T-helper 2 cell treated with Interferon-gamma antibody and Interleukin-4, amounts not matched to agents 5 μg/mL and 100 μg/mL, for 36 hours (primary cell): ENCODE data around the gene KLHDC8A.

ENCODE experiments used
- DNase-seq: peaks from one replicate; pipeline ENCODE4 v3.0.0; 2021; ENCODE audit warnings: low spot score
- H3K27ac Mint-ChIP-seq: one replicate; pipeline ENCODE4 v1.8.0; 2021; ENCODE audit warnings: mild to moderate bottlenecking, mixed read lengths
- H3K27me3 Mint-ChIP-seq: one replicate; pipeline ENCODE4 v1.8.0; 2021; ENCODE audit warnings: low read depth, mixed read lengths
- H3K36me3 Mint-ChIP-seq: one replicate; pipeline ENCODE4 v1.8.0; 2021; ENCODE audit warnings: low read depth, mixed read lengths
- H3K4me1 Mint-ChIP-seq: one replicate; pipeline ENCODE4 v1.8.0; 2021; ENCODE audit warnings: low read depth, mixed read lengths
- H3K4me3 Mint-ChIP-seq: one replicate; pipeline ENCODE4 v1.8.0; 2022; ENCODE audit warnings: mild to moderate bottlenecking, moderate library complexity, mixed read lengths
- H3K9me3 Mint-ChIP-seq: one replicate; pipeline ENCODE4 v1.8.0; 2021; ENCODE audit warnings: mixed read lengths

The KLHDC8A gene

GRCh38 chr1:205359771-205360565 lies 3.2 kb upstream of the KLHDC8A start:
- Mint-ChIP-seq H3K27ac (no peak overlapping the region), H3K36me3 (no peaks in the 10 kb centered on the region), H3K4me3 (no peak overlapping the region), H3K4me1 (no peaks in the 10 kb centered on the region), H3K9me3 (no peaks in the 10 kb centered on the region), H3K27me3 (peaks cover 37% of the 10 kb centered on the region)
- no peak for DNase-seq

- no peak for DNase-seq
- H3K36me3 Mint-ChIP-seq: no peaks in the 10 kb centered on the region
- no peak overlapping the region for H3K4me3 Mint-ChIP-seq
- no peak overlapping the region for H3K27ac Mint-ChIP-seq
- H3K4me1 Mint-ChIP-seq: no peaks in the 10 kb centered on the region
- H3K9me3 Mint-ChIP-seq: no peaks in the 10 kb centered on the region
- H3K27me3 Mint-ChIP-seq: peaks cover 40% of the 10 kb centered on the region
Observed at GRCh38 chr1:205358579-205358978, 1.9 kb upstream of the KLHDC8A start.

- Mint-ChIP-seq H3K9me3 (no peaks in the 10 kb centered on the region), H3K27me3 (peaks cover 40% of the 10 kb centered on the region), H3K27ac (no peak overlapping the region), H3K4me1 (no peaks in the 10 kb centered on the region), H3K4me3 (no peak overlapping the region), H3K36me3 (no peaks in the 10 kb centered on the region)
- DNase-seq: no peak
Observed at GRCh38 chr1:205357567-205357966, 845 bp upstream of the KLHDC8A start.

- Mint-ChIP-seq H3K9me3 (no peaks in the 10 kb centered on the region), H3K27ac (no peak overlapping the region), H3K27me3 (peaks cover 30% of the 10 kb centered on the region), H3K4me1 (no peaks in the 10 kb centered on the region), H3K4me3 (no peak overlapping the region), H3K36me3 (no peaks in the 10 kb centered on the region)
- no peak for DNase-seq
Observed at GRCh38 chr1:205355075-205355453, 1.7 kb downstream of the KLHDC8A start.

GRCh38 chr1:205354259-205355074 lies 2.3 kb downstream of the KLHDC8A start:
- peak; percentile 27 for DNase-seq
- Mint-ChIP-seq H3K27ac (no peak overlapping the region), H3K4me3 (no peak overlapping the region), H3K27me3 (peaks cover 30% of the 10 kb centered on the region), H3K36me3 (no peaks in the 10 kb centered on the region), H3K9me3 (no peaks in the 10 kb centered on the region), H3K4me1 (no peaks in the 10 kb centered on the region)

GRCh38 chr1:205353612-205354011 lies 3.1 kb downstream of the KLHDC8A start:
- Mint-ChIP-seq H3K9me3 (no peaks in the 10 kb centered on the region), H3K4me3 (no peak overlapping the region), H3K36me3 (no peaks in the 10 kb centered on the region), H3K27me3 (peaks cover 32% of the 10 kb centered on the region), H3K27ac (no peak overlapping the region), H3K4me1 (no peaks in the 10 kb centered on the region)
- no peak for DNase-seq

GRCh38 chr1:205353191-205353590 lies 3.5 kb downstream of the KLHDC8A start:
- Mint-ChIP-seq H3K4me1 (no peaks in the 10 kb centered on the region), H3K27ac (no peak overlapping the region), H3K4me3 (no peak overlapping the region), H3K9me3 (no peaks in the 10 kb centered on the region), H3K36me3 (no peaks in the 10 kb centered on the region), H3K27me3 (peaks cover 30% of the 10 kb centered on the region)
- DNase-seq: no peak

GRCh38 chr1:205351984-205352713 lies 4.6 kb downstream of the KLHDC8A start:
- DNase-seq: no peak
- H3K4me1 Mint-ChIP-seq: no peaks in the 10 kb centered on the region
- H3K27ac Mint-ChIP-seq: no peak overlapping the region
- no peak overlapping the region for H3K4me3 Mint-ChIP-seq
- no peaks in the 10 kb centered on the region for H3K36me3 Mint-ChIP-seq
- no peaks in the 10 kb centered on the region for H3K9me3 Mint-ChIP-seq
- H3K27me3 Mint-ChIP-seq: peaks cover 27% of the 10 kb centered on the region

- Mint-ChIP-seq H3K27me3 (peaks cover 34% of the 10 kb centered on the region), H3K4me1 (no peaks in the 10 kb centered on the region), H3K9me3 (no peaks in the 10 kb centered on the region), H3K36me3 (no peaks in the 10 kb centered on the region), H3K27ac (no peak overlapping the region), H3K4me3 (no peak overlapping the region)
- no peak for DNase-seq
Observed at GRCh38 chr1:205350691-205351141, 6.0 kb downstream of the KLHDC8A start.

- no peaks in the 10 kb centered on the region for H3K4me1 Mint-ChIP-seq
- H3K4me3 Mint-ChIP-seq: no peak overlapping the region
- H3K27ac Mint-ChIP-seq: no peak overlapping the region
- peaks cover 38% of the 10 kb centered on the region for H3K27me3 Mint-ChIP-seq
- no peak for DNase-seq
- H3K36me3 Mint-ChIP-seq: no peaks in the 10 kb centered on the region
- no peaks in the 10 kb centered on the region for H3K9me3 Mint-ChIP-seq
Observed at GRCh38 chr1:205350124-205350523, 6.6 kb downstream of the KLHDC8A start.

GRCh38 chr1:205348554-205349487 lies 7.9 kb downstream of the KLHDC8A start:
- Mint-ChIP-seq H3K4me1 (peaks cover 3% of the 10 kb centered on the region), H3K9me3 (no peaks in the 10 kb centered on the region), H3K27me3 (peaks cover 46% of the 10 kb centered on the region), H3K36me3 (no peaks in the 10 kb centered on the region), H3K27ac (no peak overlapping the region), H3K4me3 (no peak overlapping the region)
- DNase-seq: no peak

GRCh38 chr1:205346956-205347574 lies 9.7 kb downstream of the KLHDC8A start:
- Mint-ChIP-seq H3K27me3 (peaks cover 57% of the 10 kb centered on the region), H3K36me3 (no peaks in the 10 kb centered on the region)

GRCh38 chr1:205345761-205346160 lies 11.0 kb downstream of the KLHDC8A start:
- Mint-ChIP-seq H3K4me3 (no peak overlapping the region), H3K27ac (no peak overlapping the region), H3K9me3 (no peaks in the 10 kb centered on the region), H3K4me1 (peaks cover 3% of the 10 kb centered on the region), H3K36me3 (no peaks in the 10 kb centered on the region), H3K27me3 (peaks cover 59% of the 10 kb centered on the region)
- no peak for DNase-seq

More at GRCh38 chr1:205346956-205347574, 9.7 kb downstream of the KLHDC8A start:
- Mint-ChIP-seq H3K4me3 (no peak overlapping the region), H3K27ac (no peak overlapping the region), H3K4me1 (peaks cover 3% of the 10 kb centered on the region), H3K9me3 (no peaks in the 10 kb centered on the region)
- no peak for DNase-seq
